Measurements from ENCODE around the gene CNKSR3.

DNA sequence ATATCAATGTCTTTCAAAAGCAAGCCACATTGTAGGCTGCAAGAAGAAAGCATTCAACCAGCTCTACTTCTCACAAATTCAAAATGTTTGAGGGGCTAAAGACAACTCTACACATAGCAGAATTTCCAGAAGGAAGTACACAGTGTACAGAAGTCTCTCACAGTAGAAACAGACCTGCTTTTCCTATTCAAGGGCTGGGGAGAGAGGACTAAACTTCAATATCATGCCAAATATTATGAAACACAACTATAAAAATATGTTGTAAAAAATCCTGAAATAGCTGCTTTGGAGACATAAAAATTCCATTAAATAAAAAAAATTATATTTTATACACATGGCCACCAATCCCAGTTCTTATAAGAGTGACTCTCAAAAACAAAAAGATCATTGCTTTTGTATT lies 83.0 kb downstream of the CNKSR3 start:
- TF ChIP-seq CTCF (IDR thresholded peaks at IDR 0.05; ENCODE audit: poor library complexity) (no peak), EZH2 (IDR thresholded peaks at IDR 0.05; ENCODE audit: borderline replicate concordance) (no peak)

All from hepatocyte (in vitro differentiated cells).